ENCODE data around the gene SLC25A23.

Gene SLC25A23

DNA sequence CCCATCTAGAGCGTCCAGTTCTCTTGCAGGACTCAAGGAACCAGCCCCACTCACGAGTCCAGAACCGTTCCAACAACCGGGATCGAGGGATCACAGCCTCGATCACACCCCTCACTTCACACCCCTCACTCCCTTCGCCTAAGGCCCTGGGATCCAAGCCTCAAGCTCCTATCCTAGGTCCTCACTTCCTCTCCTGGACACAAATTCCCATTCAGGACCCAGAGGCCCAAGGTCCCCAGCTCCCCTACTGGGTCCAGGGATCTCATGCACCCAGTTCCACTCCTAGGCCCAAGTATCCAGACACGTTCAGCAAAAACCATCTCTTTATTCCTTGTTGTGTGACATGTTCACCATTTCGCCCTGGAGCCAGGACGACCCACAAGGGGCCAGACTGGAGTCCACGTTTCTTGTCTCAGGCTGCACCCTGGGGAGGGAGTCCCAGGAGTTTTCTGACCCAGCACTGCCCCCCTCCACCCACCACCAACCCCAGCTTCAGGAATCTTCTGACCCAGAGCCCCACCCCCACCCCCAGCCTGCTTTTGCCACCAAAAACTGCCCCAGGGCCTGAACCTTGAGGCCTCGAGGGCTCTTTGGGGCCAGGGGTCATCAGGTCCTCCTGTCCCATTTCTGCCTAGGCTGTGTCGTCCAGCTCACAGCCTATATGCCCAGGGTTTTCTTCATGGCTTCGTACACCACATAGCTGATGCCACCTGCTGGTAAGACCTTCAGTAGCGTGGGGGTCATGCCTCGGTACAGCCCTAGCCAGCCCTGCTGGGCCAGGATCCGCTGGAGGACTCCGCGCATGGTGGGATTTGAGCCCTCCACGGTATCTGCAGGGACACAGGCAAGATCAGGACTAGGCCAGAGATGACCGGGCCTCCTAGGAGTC lies 33.6 kb downstream of the SLC25A23 start:
- in situ Hi-C loops (cut with MboI; ENCODE audit: low sequenced_read_pairs), result no loop called here

DNA sequence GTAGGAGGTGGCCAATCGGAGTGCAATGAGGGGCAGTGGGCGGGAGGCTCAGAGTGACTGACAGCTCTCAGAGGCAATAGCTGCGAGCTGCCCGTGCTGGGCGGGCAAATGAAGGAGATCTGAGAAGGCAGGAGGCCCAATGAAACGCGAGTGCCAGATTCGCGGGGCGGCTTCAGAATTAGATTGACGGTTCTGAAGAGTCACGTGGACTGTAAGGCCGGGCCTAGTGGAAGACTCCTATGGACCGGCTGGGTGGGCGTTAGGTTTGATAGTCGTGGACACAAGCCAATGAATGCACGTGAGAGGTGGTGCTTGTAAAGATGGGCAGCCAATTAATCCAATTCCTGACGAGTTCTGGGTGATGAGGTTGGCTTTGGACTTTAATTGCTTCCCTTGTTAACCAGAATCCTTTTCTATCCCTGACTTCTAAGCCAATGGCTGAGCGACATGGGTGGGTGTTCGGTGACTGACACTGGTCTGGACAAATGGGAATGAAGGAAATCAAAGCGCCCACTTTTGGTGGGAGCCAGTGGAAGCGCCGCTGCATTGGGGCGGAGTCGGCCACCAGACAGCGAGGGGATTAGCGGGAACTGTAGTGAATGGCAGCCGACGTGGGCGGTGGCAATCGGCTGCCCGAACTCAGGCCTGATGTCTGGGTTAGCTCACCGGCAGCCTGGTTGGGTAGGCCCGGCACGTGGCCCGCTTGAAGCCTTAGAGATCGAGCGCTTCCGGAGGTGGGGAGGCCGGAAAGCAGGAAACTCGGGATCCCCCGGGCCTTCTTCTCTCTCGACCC lies 34.5 kb downstream of the SLC25A23 start:
- in situ Hi-C loops (cut with MboI; ENCODE audit: low sequenced_read_pairs), result no loop called here

DNA sequence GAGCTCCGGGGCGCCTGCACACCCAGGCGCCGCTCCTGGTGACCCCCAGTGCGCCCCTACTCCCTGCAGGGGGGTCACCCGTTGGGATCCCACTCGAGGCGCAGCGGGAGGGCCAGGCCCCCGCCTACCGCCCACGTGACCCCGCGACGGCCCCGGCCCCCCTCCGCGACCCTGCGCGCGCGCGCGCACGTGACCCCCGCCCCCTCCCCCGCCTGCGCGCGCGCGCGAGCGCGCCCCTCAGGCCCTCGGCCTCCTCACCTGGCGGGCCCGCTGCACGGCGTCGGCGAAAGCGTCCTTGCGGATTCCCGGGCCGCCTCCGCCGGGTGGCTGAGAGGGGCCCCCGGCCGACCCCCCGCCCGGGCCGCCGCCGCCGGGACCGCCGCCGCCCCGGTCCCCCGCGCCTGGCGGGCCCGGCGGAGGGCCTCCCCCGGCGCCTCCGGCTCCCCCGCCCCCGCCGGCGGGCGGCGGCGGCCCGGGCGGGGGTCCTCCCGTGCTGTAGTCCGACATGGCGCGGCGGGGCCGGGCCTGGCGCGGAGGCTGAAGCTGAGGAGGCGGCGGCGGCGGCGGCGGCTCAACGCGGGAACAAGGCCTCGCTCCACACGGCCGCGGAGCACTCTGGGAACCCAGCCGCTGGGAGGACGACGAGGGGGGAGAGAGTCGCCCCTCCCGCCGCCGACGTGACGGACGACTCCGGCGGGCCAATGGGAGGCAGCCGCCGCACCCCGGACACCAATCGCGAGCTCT lies 35.2 kb downstream of the SLC25A23 start, which contains the start of gene KHSRP:
TSS of gene KHSRP (minus strand) at position 617 of the 744 bp plus-strand sequence. CDS start at position 507, 110 bp downstream.
- in situ Hi-C loops (cut with MboI; ENCODE audit: low sequenced_read_pairs), result no loop called here

DNA sequence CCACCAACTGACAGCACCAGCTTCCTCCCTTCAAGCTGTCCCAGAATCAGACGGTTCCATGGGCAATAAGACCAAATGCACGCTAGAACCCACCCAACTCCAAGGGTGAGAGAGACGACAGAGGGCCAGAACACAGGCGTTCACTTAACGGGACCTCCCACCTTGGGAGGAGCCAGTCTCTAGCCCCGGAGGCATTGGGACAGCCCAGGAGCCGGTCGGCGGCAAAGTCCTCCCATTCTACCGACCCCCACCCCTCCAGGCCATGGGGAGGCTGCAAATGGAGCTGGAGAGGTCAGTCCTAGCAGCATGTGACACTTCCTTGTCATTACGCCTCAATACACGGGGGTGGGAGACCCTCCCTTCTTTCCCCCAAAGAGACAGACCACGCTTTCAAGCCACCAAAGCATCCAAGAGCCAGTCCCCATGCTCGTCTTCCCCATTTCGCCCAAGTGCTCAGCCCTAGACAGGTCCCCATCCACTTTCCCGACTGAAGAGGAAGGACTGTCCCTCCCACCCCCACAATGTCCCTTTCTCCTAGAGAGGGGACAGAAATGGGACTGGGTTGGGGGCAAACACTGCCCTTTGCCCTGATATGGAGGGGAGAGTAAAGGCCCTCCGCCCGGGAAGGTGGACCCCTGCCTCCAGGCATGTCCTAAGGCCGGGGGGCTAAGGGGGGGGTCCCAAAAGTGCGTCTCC lies 35.9 kb downstream of the SLC25A23 start:
- in situ Hi-C loops (cut with MboI; ENCODE audit: low sequenced_read_pairs), result no loop called here

DNA sequence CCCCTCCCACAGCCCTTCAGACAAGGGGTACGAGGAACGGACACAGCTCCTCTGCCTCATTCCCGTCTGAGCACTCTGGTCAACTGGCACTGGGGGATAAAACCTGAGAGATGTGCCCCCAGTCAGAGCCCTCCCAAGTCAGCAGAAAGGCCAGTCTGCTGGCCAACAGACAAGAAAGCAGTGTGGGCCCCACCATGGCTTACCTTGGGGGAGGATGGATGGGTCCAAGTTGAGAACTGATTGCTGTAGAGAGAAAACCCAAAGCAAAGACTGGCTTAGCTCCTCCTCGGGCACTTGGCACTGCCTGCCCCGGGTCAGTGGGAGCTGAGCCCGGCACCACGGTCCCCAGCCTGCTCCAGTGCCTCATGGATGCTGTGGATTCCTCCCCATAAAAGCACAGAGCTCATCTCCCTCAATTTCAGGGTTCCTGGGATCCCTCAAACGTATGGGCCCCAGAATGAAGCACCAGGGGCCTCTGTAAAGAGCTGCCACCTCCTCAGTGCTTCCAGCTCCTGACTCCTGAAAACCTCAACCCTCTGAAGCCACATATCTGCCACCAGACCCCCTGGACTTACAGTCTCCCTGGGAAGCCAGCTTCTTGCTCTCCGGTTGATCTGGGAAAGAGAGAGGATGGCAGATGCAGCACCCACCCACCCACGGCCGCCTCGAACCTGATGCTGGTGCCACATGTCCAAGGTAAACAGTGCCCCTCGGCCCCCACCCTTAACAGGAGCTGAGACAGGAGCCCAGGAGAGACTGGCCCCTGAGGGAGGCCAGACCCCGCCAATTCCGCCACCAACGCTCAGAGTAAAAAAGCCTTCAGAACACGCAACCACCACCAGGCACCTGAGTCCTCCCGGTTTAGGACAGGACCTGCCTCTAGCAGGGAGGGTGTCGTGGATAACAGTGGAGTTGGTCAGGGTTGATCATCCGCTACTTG lies 38.2 kb downstream of the SLC25A23 start:
- in situ Hi-C loops (cut with MboI; ENCODE audit: low sequenced_read_pairs), result no loop called here

DNA sequence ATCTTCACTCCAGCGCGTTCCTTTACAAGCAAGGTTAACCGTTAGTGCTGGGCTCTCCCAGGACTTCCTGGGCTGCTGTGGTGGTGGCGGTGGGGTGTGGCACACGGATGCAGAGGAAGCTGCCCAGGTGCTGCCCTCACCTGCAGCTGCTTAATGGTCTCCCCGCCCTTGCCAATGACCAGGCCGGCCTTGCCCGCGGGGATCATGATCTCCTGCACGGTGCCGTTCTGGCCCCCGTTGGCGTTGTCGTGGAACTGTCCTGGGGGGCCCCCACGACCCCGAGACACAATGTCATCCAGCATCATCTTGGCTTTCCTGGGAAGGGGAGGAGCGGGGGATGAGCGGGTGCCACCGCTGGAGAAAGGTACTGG lies 41.0 kb downstream of the SLC25A23 start:
- in situ Hi-C loops (cut with MboI; ENCODE audit: low sequenced_read_pairs), result no loop called here

DNA sequence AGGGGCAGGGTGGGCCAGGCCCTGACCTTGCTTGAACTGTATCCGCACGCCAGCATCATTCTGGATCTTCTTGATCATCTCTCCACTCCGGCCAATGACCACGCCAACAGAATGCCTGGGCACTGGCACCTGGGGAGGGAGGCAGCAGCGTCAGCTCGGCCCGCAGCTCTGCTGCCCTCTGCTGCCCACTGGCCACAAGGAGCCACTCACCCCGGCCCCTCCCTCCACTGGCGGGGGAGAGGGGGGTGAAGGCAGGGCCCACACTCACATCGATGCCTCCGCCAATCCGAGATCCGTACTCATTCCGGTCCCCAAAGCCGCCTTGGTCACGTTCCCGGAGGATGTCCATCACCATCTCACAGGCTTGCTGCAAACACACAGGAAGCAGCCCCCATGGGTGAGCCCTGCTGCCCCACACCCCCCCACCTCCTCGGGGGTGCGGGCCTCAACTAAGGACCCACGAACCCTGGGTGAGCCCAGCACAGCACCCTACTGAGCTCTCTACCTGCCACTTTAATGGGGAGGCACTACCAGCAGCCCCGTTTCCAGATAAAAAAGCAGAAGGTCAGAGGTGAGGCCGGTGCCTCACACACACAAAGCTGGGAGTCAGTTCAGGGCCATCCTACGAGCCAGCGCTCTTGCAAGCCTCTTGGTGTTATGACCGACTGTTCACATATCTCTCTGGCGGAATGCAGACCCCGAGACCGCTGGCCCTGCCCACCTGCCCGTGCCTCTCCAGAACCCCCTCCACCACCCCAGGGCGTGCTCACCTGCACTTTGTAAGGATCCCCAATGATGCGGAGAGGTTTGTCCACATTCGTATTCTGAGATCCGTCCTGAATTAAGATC lies 41.7 kb downstream of the SLC25A23 start:
- in situ Hi-C loops (cut with MboI; ENCODE audit: low sequenced_read_pairs), result no loop called here

DNA sequence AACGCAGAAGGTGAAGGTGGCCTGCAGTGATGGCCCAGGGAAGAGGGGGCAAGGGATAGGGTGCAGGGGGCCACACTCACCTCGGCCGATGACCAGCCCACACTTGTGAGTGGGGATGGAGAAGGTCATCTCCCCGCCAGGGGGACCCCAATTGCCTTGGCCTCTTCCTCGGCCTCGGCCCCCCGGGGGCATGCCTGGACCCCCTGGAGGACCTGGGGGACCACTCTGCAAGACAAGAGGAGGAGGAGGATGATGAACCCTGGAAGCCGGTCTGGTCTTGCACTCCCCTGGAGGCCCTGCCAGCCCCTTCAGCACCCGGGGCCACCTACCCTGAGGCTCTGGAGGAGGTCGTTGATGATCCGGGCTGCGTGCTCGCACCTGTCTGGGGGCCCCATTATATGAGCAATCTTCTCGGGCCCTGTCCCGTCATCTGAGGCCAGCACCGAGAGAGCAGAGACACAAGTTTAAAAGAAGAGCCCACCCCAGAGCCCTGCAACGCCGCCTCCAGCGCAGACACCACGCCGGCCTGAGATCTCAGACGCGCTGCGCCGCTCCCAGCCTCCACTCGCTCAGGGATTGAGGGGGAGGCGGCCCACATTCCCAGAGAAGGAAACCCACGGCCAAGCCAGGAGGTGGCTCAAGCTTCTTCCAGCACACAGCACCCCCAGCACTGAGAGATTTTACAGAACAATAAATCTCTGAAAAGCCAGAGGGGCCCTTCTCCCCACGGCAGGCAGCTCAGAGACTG lies 42.8 kb downstream of the SLC25A23 start:
- in situ Hi-C loops (cut with MboI; ENCODE audit: low sequenced_read_pairs), result no loop called here

DNA sequence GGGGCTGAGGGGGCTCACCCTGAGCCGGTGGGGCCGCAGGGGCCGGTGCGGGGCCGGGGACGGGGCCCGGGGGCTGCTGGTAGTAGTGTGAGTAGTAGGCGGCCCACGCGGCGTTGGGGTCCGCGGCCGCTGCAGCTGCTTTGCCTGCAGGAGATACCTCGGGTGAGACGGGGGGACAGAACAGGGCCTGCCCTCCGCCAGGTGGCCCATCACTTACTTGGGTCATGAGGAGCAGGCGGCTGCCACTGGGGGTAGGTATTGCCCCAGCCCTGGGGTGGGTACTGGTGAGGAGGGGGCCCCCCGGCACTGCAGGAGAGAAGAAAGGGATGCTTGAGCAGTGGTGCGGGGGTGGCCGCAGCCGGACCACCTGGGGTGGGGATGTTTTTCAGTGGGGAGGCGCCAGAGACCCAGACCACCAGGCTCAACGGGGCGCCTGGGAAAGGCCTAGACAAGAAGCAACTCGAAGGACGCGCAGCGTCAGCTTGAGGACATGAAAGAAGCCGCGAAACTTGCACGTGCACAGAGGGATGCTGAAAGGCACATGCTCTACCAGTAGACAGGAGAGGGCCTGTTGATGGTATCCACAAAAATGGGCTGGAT lies 43.9 kb downstream of the SLC25A23 start:
- in situ Hi-C loops (cut with MboI; ENCODE audit: low sequenced_read_pairs), result no loop called here

DNA sequence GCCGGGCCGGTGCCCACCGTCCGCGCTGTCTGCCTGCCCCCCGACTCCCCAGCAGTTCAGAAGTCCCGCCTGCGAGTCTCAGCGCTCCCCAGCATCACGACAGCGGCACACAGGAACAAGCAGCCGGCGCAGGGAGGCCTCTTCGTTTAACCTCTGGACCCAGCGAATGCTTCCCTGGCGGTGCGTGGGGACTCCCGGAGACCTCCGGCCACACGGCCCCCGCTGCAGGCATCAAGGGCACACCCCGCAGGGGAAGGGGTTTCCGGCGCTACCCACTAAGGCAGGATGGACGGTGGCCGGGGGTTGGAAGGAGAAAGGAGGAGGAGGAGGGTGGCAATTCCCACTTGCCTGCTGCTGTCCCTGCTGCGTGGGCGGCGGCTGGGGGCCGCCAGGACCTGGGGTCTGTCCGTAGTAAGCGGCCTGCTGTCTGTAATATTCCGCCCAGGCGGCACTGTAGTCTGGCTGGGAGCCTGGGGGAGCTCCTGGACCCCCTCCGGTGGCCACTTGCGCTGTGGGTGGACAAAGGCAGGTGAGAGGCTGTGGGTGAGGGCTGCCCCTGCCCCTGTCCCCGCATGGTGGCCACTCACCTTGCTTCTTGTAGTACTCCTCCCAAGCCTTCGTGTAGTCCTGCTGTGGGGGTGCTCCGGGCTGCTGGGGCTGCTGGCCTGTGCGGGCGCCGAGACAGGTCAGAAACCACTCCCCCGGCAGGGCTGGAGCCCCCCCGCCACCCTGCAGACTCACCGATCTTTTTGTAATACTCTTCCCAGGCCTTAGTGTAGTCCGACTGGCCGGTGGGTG lies 44.6 kb downstream of the SLC25A23 start:
- in situ Hi-C loops (cut with MboI; ENCODE audit: low sequenced_read_pairs), result no loop called here

DNA sequence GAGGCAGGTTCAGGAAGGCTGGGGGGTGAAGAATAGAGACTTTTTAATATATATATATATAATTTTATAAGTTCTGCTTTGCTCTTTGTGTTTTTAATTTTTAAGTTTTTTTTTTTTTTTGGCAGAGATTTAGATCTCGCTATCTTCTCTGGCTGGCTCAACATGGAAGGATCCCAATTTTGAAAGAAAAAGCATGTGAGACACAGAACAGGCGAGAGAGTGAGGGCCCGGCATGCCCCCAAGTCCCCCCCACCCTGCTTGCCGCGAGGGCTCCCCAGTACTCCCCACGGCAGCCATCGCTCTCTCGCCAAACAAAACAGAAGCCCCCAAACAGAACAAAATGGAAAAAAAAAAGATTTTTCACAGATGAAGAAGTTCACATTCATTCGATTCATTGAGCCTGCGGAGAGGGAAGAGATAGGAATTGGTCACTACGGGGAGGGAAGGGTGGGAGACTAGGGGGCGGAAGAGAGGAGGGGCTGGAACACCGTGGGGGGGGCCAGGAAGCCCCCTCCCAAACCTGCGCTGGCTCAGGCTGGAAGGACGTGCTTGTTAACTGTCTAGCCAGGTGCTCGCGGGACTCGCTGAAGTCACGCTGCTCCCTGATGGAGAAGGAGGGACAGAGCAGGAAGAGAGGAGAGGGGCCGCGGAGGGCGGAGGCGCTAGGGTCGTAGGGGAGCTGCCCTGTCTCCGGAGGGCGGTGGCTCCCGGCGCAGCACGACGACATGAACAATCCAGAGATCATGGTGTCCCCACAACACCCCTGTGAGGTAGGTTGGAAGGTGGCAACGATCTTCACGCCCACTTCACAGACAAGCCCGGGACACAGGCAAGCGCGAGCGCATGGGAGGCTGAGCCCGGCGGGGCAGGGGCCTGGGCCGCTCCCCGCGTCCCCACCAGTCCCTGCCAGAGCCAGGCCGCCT lies 45.6 kb downstream of the SLC25A23 start:
- in situ Hi-C loops (cut with MboI; ENCODE audit: low sequenced_read_pairs), result no loop called here

DNA sequence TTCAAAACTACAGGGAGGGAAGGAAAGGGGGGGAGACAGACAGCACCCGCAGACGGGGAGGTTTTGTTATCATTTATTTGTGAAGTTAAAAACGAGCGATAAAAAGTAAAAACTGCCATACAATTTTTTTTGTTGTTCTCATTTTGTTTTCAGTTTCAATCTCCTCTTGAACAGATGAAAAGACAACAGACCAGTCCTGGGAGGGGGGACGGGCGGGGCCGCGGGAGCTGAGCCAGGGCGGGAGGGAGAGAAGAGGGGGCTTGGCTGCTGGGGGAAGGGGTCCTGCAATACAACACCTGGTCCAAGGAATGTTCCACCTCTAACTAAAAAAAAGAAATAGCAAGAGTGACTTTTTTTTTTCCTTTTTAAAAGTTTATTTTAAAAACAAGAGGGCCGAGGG lies 46.3 kb downstream of the SLC25A23 start:
- in situ Hi-C loops (cut with MboI; ENCODE audit: low sequenced_read_pairs), result no loop called here

DNA sequence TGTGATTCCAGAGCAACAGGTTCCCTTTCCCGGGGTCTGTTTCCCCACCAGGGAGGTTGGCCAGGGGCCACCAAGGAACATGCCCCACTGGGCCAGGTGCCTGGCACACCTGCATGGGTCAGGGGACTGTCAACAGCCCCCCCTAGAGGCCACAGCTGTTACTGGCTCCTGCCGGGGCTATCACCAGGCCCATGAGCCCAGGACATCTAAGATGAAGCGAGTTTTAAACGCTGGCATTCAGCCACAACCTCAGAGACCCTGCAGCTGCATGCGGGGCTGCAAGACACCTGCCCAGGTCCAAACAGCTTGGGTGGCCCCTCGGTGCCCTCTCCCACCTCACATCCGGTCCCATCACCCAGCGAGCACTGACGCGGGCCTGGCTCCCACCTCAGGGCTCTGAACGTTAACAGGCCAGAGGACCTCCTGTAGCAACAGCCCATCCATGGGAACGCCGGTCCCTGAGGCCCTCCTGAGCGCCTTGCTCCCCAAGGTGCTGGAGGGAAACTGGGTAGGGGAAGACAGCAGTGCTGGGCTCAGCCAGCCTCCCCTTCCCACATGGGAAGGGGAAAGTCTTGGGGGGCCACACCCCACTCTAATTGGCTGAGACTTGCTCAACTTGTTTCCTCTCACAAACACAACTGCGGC lies 47.0 kb downstream of the SLC25A23 start:
- in situ Hi-C loops (cut with MboI; ENCODE audit: low sequenced_read_pairs), result no loop called here

DNA sequence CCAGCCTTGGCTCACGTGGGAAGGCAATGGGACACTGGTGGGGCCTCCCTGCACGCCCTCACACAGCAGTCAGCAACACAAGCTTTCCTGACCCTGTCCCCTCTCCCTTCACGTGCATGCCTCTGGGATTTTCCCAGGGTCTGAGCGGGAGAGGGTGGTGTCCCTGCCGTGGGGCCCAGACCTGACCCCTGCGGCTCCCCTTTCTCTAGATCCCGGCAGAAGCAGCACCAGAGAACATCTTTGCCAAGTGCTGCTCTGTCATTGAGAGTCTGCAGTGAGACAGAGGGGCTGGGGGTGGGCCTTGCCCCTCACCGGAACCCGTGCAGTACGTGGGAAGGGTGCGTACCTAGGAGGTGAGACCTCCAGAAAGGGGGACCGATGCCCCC lies 47.5 kb downstream of the SLC25A23 start:
- in situ Hi-C loops (cut with MboI; ENCODE audit: low sequenced_read_pairs), result no loop called here

DNA sequence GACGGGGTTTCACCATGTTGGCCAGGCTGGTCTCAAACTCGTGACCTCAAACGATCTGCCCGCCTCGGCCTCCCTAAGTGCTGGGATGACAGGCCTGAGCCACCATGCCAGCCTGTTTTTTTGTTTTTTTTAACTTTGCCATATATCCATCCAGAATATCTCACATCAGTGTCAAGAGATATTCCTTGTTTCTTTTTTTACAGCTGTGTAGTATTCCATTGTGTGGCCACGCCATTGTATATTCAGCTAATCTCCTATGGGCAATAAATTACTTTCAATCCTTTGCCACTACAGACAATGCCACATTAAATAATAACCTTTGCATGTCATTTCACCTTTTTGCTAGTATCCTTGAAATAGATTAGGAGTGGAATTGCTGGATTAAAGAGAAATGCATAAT lies 50.2 kb downstream of the SLC25A23 start:
- in situ Hi-C loops (cut with MboI; ENCODE audit: low sequenced_read_pairs), result no loop called here
